ENCODE results near the gene AICDA.

The AICDA gene

DNA sequence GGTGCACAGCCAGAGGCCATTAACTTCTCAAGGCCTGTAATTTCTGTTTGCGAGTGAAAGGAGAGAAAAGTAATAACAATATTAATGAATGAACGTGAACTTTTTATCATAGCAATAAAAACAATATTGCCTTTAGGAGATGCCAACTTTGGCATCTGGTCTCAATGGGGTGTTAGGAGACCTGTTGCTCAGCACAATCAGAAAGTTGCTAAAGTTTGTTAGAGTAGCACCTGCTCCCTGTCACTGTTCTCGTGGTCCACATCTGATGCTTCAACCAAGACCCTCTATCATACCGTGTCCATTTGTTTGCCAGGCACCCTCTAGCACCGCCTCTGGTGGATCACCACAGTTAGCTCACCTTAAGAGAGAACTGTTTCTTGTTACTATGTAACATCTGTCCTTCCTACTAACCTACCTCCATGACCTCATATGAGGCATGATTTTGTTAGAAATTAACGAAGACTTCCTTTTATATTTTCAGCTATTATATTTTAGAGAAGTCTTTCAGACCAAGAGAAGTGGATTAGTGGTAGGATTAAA, 59.5 kb downstream of the AICDA start:
- TF ChIP-seq ZNF274 (IDR thresholded peaks at IDR 0.05; ENCODE audit: low read depth, low read length), result no peak
- no peak overlapping the region for H3K4me3 ChIP-seq (ENCODE audit: low read length)

Measured in GM08714 (cell line).